Measurements from ENCODE around the gene CSH1. TPM values are rescaled to one million over a fixed set of nuclear protein-coding genes. Genes with fewer than 3 reads are reported as not detected.
"Not testable (repeated sequence)": the region's sequence is repeated elsewhere in the genome, so short reads cannot be mapped to it uniquely, and the experiment has no call there.

The CSH1 gene
- total RNA-seq (2014; rRNA removed; shearing (Covaris generic)): not detected in 2 replicates

DNA sequence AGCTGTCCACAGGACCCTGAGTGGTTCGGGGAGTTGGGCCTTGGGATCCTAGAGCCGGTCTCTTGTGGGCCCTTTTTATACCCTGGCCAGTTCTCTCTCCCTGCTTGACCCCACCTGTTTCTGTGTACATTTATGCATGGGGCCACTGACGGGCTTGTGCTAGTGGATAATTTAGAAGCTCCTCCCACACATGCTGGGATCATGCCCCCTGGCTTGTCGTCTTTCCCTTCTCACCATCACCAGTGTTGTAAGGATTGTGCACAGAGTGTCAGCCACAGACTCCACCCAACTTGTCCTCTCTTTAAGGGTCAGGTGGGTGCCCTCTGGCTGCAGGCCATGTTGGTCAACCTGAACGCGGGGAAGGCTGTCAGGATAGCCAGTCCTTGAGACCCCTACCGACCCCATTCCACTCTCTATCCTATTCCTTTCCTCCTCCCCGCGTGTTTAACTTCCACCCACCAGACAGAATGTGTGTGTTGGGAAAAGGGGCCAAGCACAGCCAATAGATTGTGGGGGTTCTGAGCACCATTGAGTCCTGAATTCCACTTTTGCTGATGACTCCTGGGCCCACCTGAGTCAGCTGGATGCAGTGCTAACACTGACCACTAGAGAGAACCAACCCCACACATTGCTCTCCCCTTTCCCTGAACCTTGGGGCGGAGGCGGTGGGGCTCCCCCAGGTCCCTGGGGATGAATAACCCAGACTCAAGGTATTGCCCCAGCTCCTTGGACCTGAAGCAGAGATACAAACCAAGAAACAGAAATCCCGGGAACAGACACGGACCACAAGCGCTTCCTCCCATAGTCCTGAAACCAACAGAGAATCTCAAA, at the start of gene CSH1:
TSS of gene CSH1 (minus strand) at position 51 of the 831 bp plus-strand sequence. CDS start 63 bp downstream, outside the sequence.
- not testable (repeated sequence) for DNase-seq (ENCODE audit: low read depth)

- no peak for DNase-seq (ENCODE audit: low read depth)
Observed at GRCh38 chr17:63945784-63946439, 49.5 kb upstream of the CSH1 start.

GRCh38 chr17:63944736-63945499, 48.5 kb upstream of the CSH1 start:
- DNase-seq (ENCODE audit: low read depth): no peak

DNA sequence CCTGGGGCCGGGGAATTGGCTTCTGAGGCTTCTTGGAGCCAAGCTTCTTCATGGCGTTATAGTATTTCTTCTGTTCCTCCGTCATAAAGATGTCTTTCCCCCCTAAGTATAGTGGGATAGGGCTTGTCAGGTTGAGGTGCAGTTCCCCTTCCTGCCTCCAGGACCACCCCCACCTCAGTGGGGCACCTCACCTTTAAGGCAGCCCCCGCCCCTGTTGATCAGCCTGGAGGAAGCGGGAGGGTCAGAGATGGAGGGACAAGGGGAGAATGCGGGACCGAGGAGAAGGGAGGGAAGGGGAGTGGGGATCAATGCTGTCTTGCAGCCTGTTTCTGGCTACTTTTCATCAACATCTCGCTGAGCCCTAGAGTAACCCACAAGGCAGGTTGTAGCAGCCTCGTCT, 47.4 kb upstream of the CSH1 start:
- no peak for DNase-seq (ENCODE audit: low read depth)

DNA sequence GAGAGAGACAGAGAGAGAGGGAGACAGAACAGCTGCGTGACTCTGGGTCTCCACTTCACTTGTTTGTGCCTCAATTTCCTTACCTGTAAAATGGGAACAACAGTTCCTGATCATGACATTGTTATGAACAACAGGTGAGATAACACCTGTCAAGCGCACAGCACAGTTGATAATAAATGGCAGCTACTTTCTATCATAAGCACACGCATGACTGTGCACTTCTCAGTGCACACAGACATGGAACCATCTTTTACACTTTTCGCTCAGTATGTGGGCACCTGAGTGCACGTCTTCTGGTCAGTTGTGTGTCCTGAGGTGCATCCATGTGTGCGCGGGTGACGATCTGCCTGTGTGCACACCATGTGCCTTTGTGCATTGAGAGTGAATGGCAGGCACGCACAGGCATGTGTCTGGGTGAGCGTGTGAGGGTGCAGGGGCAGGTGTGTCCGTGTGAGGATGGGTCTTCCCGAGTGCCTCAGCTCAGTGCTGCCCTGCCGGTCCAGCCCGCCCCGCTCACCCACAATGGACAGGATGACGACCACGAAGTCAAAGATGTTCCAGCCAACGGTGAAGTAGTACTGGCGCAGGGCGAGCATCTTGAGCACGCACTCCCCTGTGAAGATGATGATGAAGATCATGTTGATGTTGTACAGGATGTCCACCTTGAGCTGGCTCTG, 46.1 kb upstream of the CSH1 start:
- no peak for DNase-seq (ENCODE audit: low read depth)

DNA sequence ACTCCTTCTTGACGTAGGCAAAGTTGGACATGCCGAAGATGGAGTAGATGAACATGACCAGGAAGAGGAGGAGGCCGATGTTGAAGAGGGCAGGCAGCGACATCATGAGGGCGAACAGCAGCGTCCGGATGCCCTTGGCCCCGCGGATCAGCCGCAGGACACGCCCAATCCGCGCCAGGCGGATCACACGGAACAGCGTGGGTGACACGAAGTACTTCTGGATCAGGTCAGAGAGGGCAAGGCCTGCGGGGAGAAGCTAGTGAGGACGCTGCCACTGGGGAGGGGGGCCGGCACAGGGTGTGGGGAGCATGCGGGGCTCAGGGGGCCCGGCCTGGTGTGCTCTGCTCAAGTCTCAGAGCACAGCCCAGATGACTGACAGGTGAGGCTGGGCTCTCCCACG, 45.4 kb upstream of the CSH1 start:
- DNase-seq (ENCODE audit: low read depth): no peak

DNA sequence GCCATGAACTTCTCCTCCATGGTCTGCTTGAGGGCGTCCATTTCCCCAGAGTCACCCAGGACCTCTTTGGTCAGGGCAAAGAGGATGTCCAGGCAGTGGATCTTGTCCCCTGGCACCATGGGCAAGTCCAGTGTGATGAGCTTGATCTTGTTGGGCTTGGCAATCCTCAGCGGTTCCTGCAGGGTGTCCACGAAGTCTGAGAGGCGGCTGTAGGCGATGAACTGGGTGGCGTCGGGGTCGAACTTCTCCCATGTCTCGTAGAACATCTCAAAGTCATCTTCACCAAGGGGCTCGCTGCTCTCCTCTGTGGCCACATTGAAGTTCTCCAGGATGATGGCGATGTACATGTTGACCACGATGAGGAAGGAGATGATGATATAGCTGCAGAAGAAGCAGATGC, 44.8 kb upstream of the CSH1 start:
- DNase-seq (ENCODE audit: low read depth): no peak

- no peak for DNase-seq (ENCODE audit: low read depth)
Observed at GRCh38 chr17:63940584-63940983, 44.2 kb upstream of the CSH1 start.

DNA sequence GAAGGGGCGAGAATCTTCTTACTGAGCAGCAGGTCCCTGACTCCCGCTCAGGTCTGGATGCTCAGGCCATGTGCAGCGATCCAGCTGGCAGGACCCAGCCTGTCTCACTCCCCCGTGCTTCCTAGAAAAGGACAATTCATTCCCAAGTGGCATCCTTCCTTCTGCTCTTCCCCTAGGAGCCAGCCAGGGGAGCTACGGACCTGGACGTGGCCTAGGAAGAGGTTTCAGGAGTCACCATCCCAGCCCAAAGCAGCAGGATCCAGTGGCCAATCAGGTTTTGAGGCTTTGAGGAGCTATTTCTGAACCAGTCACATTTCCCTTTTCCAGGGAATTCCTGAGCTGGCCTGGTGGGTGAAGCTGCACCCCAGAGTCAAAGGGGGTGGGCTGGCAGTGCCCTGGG, 43.5 kb upstream of the CSH1 start:
- no peak for DNase-seq (ENCODE audit: low read depth)

- no peak for DNase-seq (ENCODE audit: low read depth)
Observed at GRCh38 chr17:63939401-63939800, 43.0 kb upstream of the CSH1 start.

- DNase-seq (ENCODE audit: low read depth): no peak
Observed at GRCh38 chr17:63937920-63938319, 41.5 kb upstream of the CSH1 start.

DNA sequence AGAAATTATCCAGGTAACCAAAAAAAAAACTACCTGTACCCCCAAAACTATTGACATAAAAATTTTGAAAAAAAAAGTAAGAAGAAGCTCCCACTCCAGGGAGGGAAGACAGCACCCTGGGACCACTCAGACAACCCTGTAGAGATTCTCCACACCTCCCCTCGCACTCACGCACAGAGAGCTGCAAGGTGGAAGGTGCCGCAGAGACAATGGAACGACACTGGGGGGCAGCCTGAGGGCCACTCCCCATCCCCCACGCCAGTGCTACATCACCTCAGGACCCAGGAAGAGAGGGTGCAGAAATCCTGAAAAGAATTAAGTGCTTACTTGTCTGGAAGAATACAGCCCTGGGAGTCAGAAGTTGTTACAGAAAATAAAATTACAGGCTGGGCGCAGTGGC, 40.9 kb upstream of the CSH1 start:
- no peak for DNase-seq (ENCODE audit: low read depth)

GRCh38 chr17:63934183-63935112, 38.1 kb upstream of the CSH1 start:
- DNase-seq (ENCODE audit: low read depth): no peak

- no peak for DNase-seq (ENCODE audit: low read depth)
Observed at GRCh38 chr17:63933598-63933997, 37.2 kb upstream of the CSH1 start.

DNA sequence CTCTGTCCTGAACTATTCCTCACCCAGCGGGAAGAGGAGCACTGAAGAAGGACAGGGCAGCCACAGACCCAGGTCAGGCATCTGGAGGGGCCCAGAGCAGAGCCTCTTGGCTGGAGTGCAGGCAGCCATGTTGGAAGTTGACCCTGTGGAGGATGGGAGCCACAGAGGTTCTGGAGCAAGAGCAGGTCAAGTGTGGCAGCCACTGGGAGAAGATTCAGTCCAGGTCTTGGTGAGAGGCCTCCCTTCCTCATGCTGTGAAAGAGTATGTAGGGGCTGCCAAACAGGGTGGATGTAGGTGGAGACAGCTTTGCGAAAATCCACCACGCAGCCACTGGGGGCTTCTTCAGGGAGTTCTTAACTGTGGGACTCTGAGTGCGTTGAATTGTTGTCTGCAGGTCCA, 36.3 kb upstream of the CSH1 start:
- DNase-seq (ENCODE audit: low read depth): no peak

- no peak for DNase-seq (ENCODE audit: low read depth)
Observed at GRCh38 chr17:63931981-63932561, 35.7 kb upstream of the CSH1 start, which contains the start of gene CD79B. TSS of gene CD79B (minus strand) at chr17:63932331. CDS start at chr17:63932261, 70 bp downstream.

DNA sequence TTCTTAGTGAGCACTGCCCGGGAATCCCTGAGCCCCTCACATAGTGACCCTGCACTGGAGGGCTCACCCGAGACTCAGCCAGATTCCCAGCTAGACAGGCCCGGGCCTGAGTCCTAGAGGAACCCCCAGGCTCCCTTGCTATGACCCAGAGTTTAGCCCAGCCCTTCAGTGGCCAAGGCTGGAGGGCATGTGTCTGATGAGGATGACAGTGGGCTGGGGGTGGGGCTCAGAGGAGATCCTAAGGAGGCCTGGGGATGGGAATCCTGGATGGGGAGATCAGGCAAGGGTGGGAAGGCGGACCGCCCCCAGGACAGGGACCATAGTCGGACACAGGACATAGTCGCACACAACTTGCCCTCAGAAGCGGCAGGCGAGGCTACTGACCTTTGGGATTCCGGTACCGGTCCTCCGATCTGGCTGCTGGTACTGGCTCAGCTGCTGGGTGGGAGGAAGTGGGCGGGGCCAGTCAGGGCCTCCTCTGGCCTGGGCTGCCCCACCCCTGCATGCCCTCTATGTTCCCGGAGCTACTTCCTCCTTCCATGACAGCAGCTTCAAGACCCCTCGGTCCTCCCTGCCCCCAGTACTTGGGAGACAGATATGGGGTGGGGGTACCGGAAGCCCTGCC, 34.7 kb upstream of the CSH1 start:
- DNase-seq (ENCODE audit: low read depth): peak; percentile 43

DNA sequence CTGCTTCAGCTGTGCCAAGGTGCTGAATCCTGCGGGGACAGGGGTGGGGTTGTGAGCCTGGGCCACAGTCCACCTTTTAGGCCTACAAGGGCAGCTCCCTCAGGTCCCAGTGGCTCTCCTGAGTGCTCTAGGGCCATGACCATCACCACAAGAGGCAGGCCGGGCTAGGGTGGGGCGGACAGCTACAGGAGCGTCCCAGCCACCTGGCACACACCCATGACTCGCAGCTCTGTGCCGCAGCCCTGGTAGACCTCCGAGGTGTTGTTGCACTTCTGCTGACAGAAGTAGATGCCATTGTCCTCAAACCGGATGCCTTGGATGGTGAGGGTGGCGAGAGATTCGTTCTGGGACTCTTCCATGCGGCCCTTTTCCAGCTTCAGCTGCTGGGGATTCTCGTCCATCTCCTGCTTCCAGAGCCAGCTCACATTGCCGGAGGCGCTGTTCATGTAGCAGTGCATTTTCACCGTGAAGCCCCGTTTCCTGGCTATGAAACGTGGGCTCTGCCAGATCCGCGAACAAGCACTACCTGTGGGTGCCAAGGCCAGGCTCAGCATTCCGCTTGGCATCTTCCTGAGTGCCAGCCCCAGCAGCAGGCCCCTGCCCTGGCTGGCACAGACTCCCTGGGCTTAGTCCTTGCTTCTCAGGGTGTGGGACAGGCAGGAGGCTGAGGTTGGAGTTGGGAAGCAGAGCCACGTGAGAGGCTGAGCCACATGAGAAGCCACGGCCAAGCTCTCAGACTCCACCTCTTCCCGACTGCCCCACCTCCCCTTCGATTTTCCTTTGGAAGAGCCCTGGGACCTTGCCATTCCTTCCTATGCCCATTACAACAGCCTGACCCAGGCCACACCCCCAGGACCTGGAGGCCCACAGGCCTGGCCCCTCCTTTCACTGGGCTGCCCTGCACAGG, 33.7 kb upstream of the CSH1 start:
- no peak for DNase-seq (ENCODE audit: low read depth)
